Activated CD8-positive, alpha-beta memory T cell treated with anti-CD3 and anti-CD28 coated beads, Interleukin-2, amount 10 ng/mL, durations not matched to agents 7 days and 5 days (primary cell): ENCODE data around the gene MRPL54. TPM values are rescaled to one million over a fixed set of nuclear protein-coding genes. Genes with fewer than 3 reads are reported as not detected.

Experiments used
- ATAC-seq: fragments of 150-1000 bp; cut with Tn5 transposase; one replicate; pipeline ENCODE4 v1.10.0; 2021; ENCODE audit warnings: moderate library complexity
- CTCF ChIA-PET: fragments of 350-600 bp; sonication (Branson Sonifier 250); formaldehyde crosslinking; loops from one replicate; lab custom pipeline; 2021; ENCODE audit warnings: antibody characterized with exemption; lab: Charles Lee
- DNase-seq: peaks from one replicate; pipeline ENCODE4 v3.0.0-alpha.2; 2020
- H3K27ac Mint-ChIP-seq: one replicate; pipeline ENCODE4 v1.8.0; 2021; ENCODE audit warnings: mild to moderate bottlenecking, mixed read lengths
- H3K27me3 Mint-ChIP-seq: one replicate; pipeline ENCODE4 v1.8.0; 2021; ENCODE audit warnings: mixed read lengths
- H3K36me3 Mint-ChIP-seq: one replicate; pipeline ENCODE4 v1.8.0; 2021; ENCODE audit warnings: mild to moderate bottlenecking, mixed read lengths
- H3K4me1 Mint-ChIP-seq: one replicate; pipeline ENCODE4 v1.8.0; 2021; ENCODE audit warnings: mixed read lengths
- H3K4me3 Mint-ChIP-seq: one replicate; pipeline ENCODE4 v1.8.0; 2021; ENCODE audit warnings: mild to moderate bottlenecking, moderate library complexity, mixed read lengths
- H3K9me3 Mint-ChIP-seq: one replicate; pipeline ENCODE4 v1.8.0; 2022; ENCODE audit warnings: low read depth, mixed read lengths
- total RNA-seq, 2 experiments: library from RNA; stranded (reverse); gene quantifications; one replicate each; pipeline ENCODE4 v1.2.3, GENCODE V29; 2021

MRPL54 gene
- total RNA-seq, 2 experiments from 2014 or later: 74.0 to 89.8 TPM

GRCh38 chr19:3816566-3817218, 54.2 kb downstream of the MRPL54 start:
- ATAC-seq: no peak
- Mint-ChIP-seq H3K4me3 (no peak overlapping the region), H3K27me3 (no peaks in the 10 kb centered on the region), H3K9me3 (no peaks in the 10 kb centered on the region), H3K27ac (no peak overlapping the region), H3K4me1 (peaks cover 40% of the 10 kb centered on the region), H3K36me3 (peaks cover 1% of the 10 kb centered on the region)
- CTCF ChIA-PET: interaction anchor here (1.0 to 2.6 kb wide), 3 partner anchors 21 to 323 kb away, joined by 3 to 16 read pairs (median 4); partner anchors contain the start of genes APBA3 and MRPL54
- DNase-seq: no peak

Other genes starting within 250 kb of the MRPL54 start
- 1 to 10 TPM; 5.7 to 7.2 TPM for gene TEKTIP1, start 223.5 kb upstream of the MRPL54 start, total RNA-seq
- gene MFSD12, start 205.1 kb upstream of the MRPL54 start, total RNA-seq: 10 to 100 TPM; 54.8 to 71.4 TPM
- 10 to 100 TPM; 50.7 to 51.7 TPM for gene HMG20B, start 189.7 kb upstream of the MRPL54 start, total RNA-seq
- under 1 TPM; 0.15 to 0.23 TPM for gene GIPC3, start 177.2 kb upstream of the MRPL54 start, total RNA-seq
- gene TBXA2R, start 155.8 kb upstream of the MRPL54 start, total RNA-seq: under 1 TPM; 0.26 to 0.54 TPM
- gene CACTIN, start 135.9 kb upstream of the MRPL54 start, total RNA-seq: 10 to 100 TPM; 33.4 to 33.7 TPM
- 10 to 100 TPM; 23.9 to 37.7 TPM for gene PIP5K1C, start 62.2 kb upstream of the MRPL54 start, total RNA-seq
- gene TJP3, start 54.3 kb upstream of the MRPL54 start, total RNA-seq: 1 to 10 TPM; 1.0 to 1.3 TPM
- 10 to 100 TPM; 50.3 to 65.5 TPM for gene APBA3, start 990 bp upstream of the MRPL54 start, total RNA-seq
- gene RAX2, start 9.5 kb downstream of the MRPL54 start, total RNA-seq: not detected
- gene MATK, start 23.7 kb downstream of the MRPL54 start, total RNA-seq: 10 to 100 TPM; 26.8 to 30.8 TPM
- under 1 TPM; 0.26 TPM for gene ZFR2, start 106.4 kb downstream of the MRPL54 start, total RNA-seq
- not detected for gene ATCAY, start 118.0 kb downstream of the MRPL54 start, total RNA-seq
- not detected for gene NMRK2, start 170.4 kb downstream of the MRPL54 start, total RNA-seq
- 10 to 100 TPM; 49.3 to 53.0 TPM for gene DAPK3, start 208.4 kb downstream of the MRPL54 start, total RNA-seq
- 1,000 to 10,000 TPM; 1,382 to 1,952 TPM for gene EEF2, start 222.8 kb downstream of the MRPL54 start, total RNA-seq
- gene PIAS4, start 245.1 kb downstream of the MRPL54 start, total RNA-seq: 10 to 100 TPM; 34.0 to 39.4 TPM